GM21526 (cell line): ENCODE results near the gene CD1E.
"Not testable (repeated sequence)": the region's sequence is repeated elsewhere in the genome, so short reads cannot be mapped to it uniquely, and the experiment has no call there.

Source experiments
- ATAC-seq: cut with Tn5 transposase; IDR thresholded peaks from one replicate; pipeline ENCODE4 v1.9.1; 2021; ENCODE audit warnings: moderate library complexity; ENCODE audit not compliant: unreplicated experiment, low FRiP score

The CD1E gene

GRCh38 chr1:158357441-158357840, 3.7 kb downstream of the CD1E start:
- no peak for ATAC-seq

- ATAC-seq: no peak
Observed at GRCh38 chr1:158362482-158362881, 8.8 kb downstream of the CD1E start.

- no peak for ATAC-seq
Observed at GRCh38 chr1:158362941-158363340, 9.2 kb downstream of the CD1E start.

GRCh38 chr1:158366783-158367182, 13.1 kb downstream of the CD1E start:
- ATAC-seq: no peak

GRCh38 chr1:158371188-158371953, 17.7 kb downstream of the CD1E start:
- ATAC-seq: peak; percentile 93

GRCh38 chr1:158374101-158374500, 20.4 kb downstream of the CD1E start:
- ATAC-seq: not testable (repeated sequence)

- no peak for ATAC-seq
Observed at GRCh38 chr1:158374860-158375259, 21.2 kb downstream of the CD1E start.

GRCh38 chr1:158390331-158390730, 36.6 kb downstream of the CD1E start:
- ATAC-seq: no peak

- ATAC-seq: no peak
Observed at GRCh38 chr1:158391099-158391498, 37.4 kb downstream of the CD1E start.

- no peak for ATAC-seq
Observed at GRCh38 chr1:158393476-158393875, 39.8 kb downstream of the CD1E start.

- ATAC-seq: no peak
Observed at GRCh38 chr1:158396646-158397045, 43.0 kb downstream of the CD1E start.

GRCh38 chr1:158398818-158399514, 45.3 kb downstream of the CD1E start, which contains the start of gene OR10T2:
Gene OR10T2 (minus strand): TSS chr1:158399466. CDS start chr1:158399466, 0 bp downstream.
- no peak for ATAC-seq

GRCh38 chr1:158400871-158401270, 47.2 kb downstream of the CD1E start:
- ATAC-seq: no peak

- ATAC-seq: no peak
Observed at GRCh38 chr1:158407092-158407491, 53.4 kb downstream of the CD1E start.
